Sigmoid colon (tissue), 4 donors: ENCODE measurements around the gene TRIM54.

Experiments
- CTCF ChIP-seq, 4 experiments: fragments of 450-650 bp in 3 of 4; fragments of 200-600 bp in 1 of 4; IDR thresholded peaks; one replicate each; pipeline ENCODE4 v1.5.1; 2016 to 2019; ENCODE audit warnings: antibody characterized with exemption in 4 of 4, mild to moderate bottlenecking in 3 of 4, moderate library complexity in 2 of 4
- EP300 ChIP-seq, 4 donors: sonication (generic); formaldehyde crosslinking; IDR thresholded peaks; one replicate each; pipeline ENCODE4 v1.6.1; 2017; ENCODE audit warnings: antibody characterized with exemption in 4 of 4
- POLR2AphosphoS5 ChIP-seq, 4 donors: sonication (generic); formaldehyde crosslinking; IDR thresholded peaks; one replicate each; pipeline ENCODE4 v1.6.1; 2017; ENCODE audit warnings: antibody characterized with exemption in 4 of 4

GRCh38 chr2:27243391-27244130 is 38.7 kb upstream of the TRIM54 start:
- no peak for TF ChIP-seq EP300 (IDR thresholded peaks at IDR 0.05)
- no peak for TF ChIP-seq CTCF (IDR thresholded peaks at IDR 0.05)
- TF ChIP-seq POLR2AphosphoS5 (IDR thresholded peaks at IDR 0.05), result no peak
